ENCODE data around the gene TF. TPM values are rescaled to one million over a fixed set of nuclear protein-coding genes. Genes with fewer than 3 reads are reported as not detected.

The TF gene
- total RNA-seq, 1 experiment from 2014 or later, result 0.09 TPM

DNA sequence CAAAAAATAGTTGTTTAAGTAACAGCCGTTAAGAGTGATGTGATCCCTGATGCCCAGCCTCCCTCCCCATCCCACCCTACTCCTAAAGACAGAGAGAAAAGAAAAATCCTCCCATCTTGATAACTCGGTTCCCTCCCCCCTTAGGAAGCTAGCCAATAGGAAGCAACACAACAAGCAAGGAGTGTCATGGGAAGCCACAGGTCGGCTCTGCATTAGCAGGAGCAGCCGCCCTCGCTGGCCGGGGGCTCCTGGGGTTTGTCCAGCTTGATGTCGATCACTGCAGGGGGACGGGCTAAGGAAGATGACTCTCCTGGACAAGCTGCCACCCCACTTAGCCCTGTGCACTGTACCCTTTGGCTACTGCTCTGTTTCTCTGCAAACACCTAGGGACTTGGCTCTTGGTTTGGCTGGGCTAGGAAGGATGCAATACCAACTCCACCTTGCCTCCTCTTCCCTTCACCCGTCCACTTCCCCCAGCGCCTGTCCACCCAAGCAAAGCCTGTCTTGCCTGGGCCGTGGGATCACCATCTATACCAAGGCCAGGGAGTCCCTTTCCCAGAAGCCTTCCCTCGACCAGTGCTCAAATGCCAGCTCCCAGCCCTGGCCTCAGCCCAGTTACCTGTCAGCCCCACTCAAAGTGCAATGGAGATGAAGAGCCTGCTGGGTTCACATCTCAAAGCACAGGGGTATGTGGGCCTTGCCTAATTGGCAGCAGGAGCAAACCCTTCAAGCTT, 82.5 kb downstream of the TF start:
- Mint-ChIP-seq H3K36me3 (ENCODE audit: insufficient read depth in 1 of 3, low read depth in 3 of 3) (peaks cover 6 to 19% (median 8%) of the 10 kb centered on the region in 3 experiments; a peak in 5 of 7 replicates), H3K9me3 (no peaks in the 10 kb centered on the region), H3K27me3 (ENCODE audit: low read depth) (no peaks in the 10 kb centered on the region), H3K4me1 (peaks cover 0 to 7% of the 10 kb centered on the region in 2 experiments; a peak in 1 of 4 replicates), H3K4me3 (no peak overlapping the region), H3K27ac (peak overlapping the region in 1 of 3 experiments; percentile 28; a peak in 1 of 7 replicates)
- H2BK20ac ChIP-seq (ENCODE audit: low read depth, low read length, poor library complexity, severe bottlenecking), result no peak overlapping the region
- no peak overlapping the region for H3K56ac ChIP-seq (ENCODE audit: insufficient read length, low read depth, low read length)
- H4K8ac ChIP-seq (replicated peaks; ENCODE audit: insufficient read length, low read depth, low read length), result no peak overlapping the region
- H2BK5ac ChIP-seq (ENCODE audit: insufficient read length, low read length), result no peak overlapping the region
- H3K79me1 ChIP-seq (ENCODE audit: insufficient read depth, low read depth, low read length, poor library complexity, severe bottlenecking), result no peaks in the 10 kb centered on the region
- H3K18ac ChIP-seq (ENCODE audit: insufficient read length, low read depth, low read length), result no peak overlapping the region
- H4K5ac ChIP-seq (ENCODE audit: insufficient read length, low read depth, low read length), result no peak overlapping the region
- no peak overlapping the region for H4K91ac ChIP-seq (ENCODE audit: insufficient read length, low read depth, low read length)
- H3K9me3 ChIP-seq (ENCODE audit: control insufficient read depth, low read depth, low read length), result no peaks in the 10 kb centered on the region
- H3K79me2 ChIP-seq (ENCODE audit: insufficient read depth, low read length), result no peaks in the 10 kb centered on the region
- no peak overlapping the region for H2BK12ac ChIP-seq (ENCODE audit: insufficient read length, low read depth, low read length)
- no peak overlapping the region for H2BK15ac ChIP-seq (ENCODE audit: low read depth, low read length)
- H2AFZ ChIP-seq (ENCODE audit: low read length), result no peak overlapping the region
- no peak overlapping the region for H3T11ph ChIP-seq (ENCODE audit: low read length)
- H3K23me2 ChIP-seq (ENCODE audit: insufficient read length, low read depth, low read length, poor library complexity, severe bottlenecking), result no peaks in the 10 kb centered on the region
- H3K4me1 ChIP-seq (ENCODE audit: insufficient read depth, low read length), result no peaks in the 10 kb centered on the region
- H3K27ac ChIP-seq (ENCODE audit: insufficient read length, low read depth, low read length), result no peak overlapping the region
- H3K4me2 ChIP-seq (ENCODE audit: insufficient read depth, insufficient read length, low read length), result no peak overlapping the region
- WGBS (ENCODE audit: extremely low coverage, insufficient read length, low lambda C conversion rate), result no CpG with 5 or more reads among the region's 12 CpGs
- no peak overlapping the region for H2BK120ac ChIP-seq (ENCODE audit: low read depth, low read length, poor library complexity, severe bottlenecking)
- no peak overlapping the region for H3K9ac ChIP-seq (ENCODE audit: extremely low read depth, insufficient read length, low read length)
- DNase-seq, result peak; percentile 76
- TF ChIP-seq, protein P1, sequence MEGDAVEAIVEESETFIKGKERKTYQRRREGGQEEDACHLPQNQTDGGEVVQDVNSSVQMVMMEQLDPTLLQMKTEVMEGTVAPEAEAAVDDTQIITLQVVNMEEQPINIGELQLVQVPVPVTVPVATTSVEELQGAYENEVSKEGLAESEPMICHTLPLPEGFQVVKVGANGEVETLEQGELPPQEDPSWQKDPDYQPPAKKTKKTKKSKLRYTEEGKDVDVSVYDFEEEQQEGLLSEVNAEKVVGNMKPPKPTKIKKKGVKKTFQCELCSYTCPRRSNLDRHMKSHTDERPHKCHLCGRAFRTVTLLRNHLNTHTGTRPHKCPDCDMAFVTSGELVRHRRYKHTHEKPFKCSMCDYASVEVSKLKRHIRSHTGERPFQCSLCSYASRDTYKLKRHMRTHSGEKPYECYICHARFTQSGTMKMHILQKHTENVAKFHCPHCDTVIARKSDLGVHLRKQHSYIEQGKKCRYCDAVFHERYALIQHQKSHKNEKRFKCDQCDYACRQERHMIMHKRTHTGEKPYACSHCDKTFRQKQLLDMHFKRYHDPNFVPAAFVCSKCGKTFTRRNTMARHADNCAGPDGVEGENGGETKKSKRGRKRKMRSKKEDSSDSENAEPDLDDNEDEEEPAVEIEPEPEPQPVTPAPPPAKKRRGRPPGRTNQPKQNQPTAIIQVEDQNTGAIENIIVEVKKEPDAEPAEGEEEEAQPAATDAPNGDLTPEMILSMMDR (conservative IDR thresholded peaks at IDR 0.05), result no peak
- H2AK5ac ChIP-seq (ENCODE audit: insufficient read length, low read length), result no peak overlapping the region
- no peaks in the 10 kb centered on the region for H4K20me1 ChIP-seq (ENCODE audit: control insufficient read depth, insufficient read depth, insufficient read length)
- no peak overlapping the region for H3K4ac ChIP-seq (ENCODE audit: low read depth, low read length)
- H3K23ac ChIP-seq (ENCODE audit: insufficient read length, low read depth, low read length), result no peak overlapping the region
- no peak overlapping the region for H3K14ac ChIP-seq (ENCODE audit: insufficient read depth, low read length)
- no peaks in the 10 kb centered on the region for H3K27me3 ChIP-seq (ENCODE audit: insufficient read depth, low read length)

Data from H9 (cell line).